GM10266 (cell line): ENCODE data around the gene SESN3.
"Not testable (repeated sequence)": the region's sequence is repeated elsewhere in the genome, so short reads cannot be mapped to it uniquely, and the experiment has no call there.

Experiments used
- DNase-seq: peaks from one replicate; pipeline ENCODE4 v3.0.0; 2012; ENCODE audit errors: extremely low spot score
- CTCF ChIP-seq: IDR thresholded peaks from 2 replicates; pipeline ENCODE4 v1.5.1; 2012; ENCODE audit warnings: mild to moderate bottlenecking, low read depth; ENCODE audit not compliant: control insufficient read depth, insufficient read depth; ENCODE audit errors: missing control alignments

The SESN3 gene

GRCh38 chr11:95212609-95213008, 18.4 kb downstream of the SESN3 start:
- DNase-seq = no peak
- TF ChIP-seq CTCF = no peak

- DNase-seq = not testable (repeated sequence)
Observed at GRCh38 chr11:95209535-95209934, 21.5 kb downstream of the SESN3 start.

- no peak for TF ChIP-seq CTCF
- no peak for DNase-seq
Observed at GRCh38 chr11:95200781-95201457, 30.1 kb downstream of the SESN3 start.

- no peak for DNase-seq
- TF ChIP-seq CTCF = no peak
Observed at GRCh38 chr11:95195831-95196230, 35.2 kb downstream of the SESN3 start.

- DNase-seq = no peak
- no peak for TF ChIP-seq CTCF
Observed at GRCh38 chr11:95193541-95193940, 37.5 kb downstream of the SESN3 start.

- no peak for DNase-seq
- TF ChIP-seq CTCF = no peak
Observed at GRCh38 chr11:95192717-95193116, 38.3 kb downstream of the SESN3 start.

- DNase-seq = no peak
- no peak for TF ChIP-seq CTCF
Observed at GRCh38 chr11:95187723-95188122, 43.3 kb downstream of the SESN3 start.

- no peak for TF ChIP-seq CTCF
- no peak for DNase-seq
Observed at GRCh38 chr11:95182397-95182796, 48.6 kb downstream of the SESN3 start.
